Cardiac fibroblast (primary cell): ENCODE measurements around the gene METTL21C.

Experiments
- DNase-seq, 2 donors: peaks; one replicate each; pipeline versions ENCODE4 v3.0.0 to v3.0.0-alpha.2; 2010; ENCODE audit warnings: low read depth in 2 of 2
- H3K4me3 ChIP-seq, 2 donors: replicated peaks in 1 of 2; 1 replicate in 1 of 2; 2 replicates in 1 of 2; pipeline ENCODE4 v1.5.1; 2011; ENCODE audit warnings: low read depth in 2 of 2, low read length in 2 of 2, mild to moderate bottlenecking in 2 of 2, moderate library complexity in 1 of 2
- CTCF ChIP-seq: IDR thresholded peaks from one replicate; pipeline ENCODE4 v1.5.1; 2011; ENCODE audit warnings: low read depth, mild to moderate bottlenecking, low read length, inconsistent platforms

The METTL21C gene

GRCh38 chr13:102675115-102675514 is 19.7 kb downstream of the METTL21C start:
- TF ChIP-seq CTCF, result no peak
- DNase-seq, result no peak

GRCh38 chr13:102670130-102670529 is 24.7 kb downstream of the METTL21C start:
- DNase-seq, result no peak
- TF ChIP-seq CTCF, result no peak
- H3K4me3 ChIP-seq, result no peak overlapping the region

More at GRCh38 chr13:102675115-102675514, 19.7 kb downstream of the METTL21C start:
- no peak overlapping the region for H3K4me3 ChIP-seq

GRCh38 chr13:102667911-102668310 is 26.9 kb downstream of the METTL21C start:
- H3K4me3 ChIP-seq, result no peak overlapping the region
- TF ChIP-seq CTCF, result no peak
- no peak for DNase-seq

- no peak for DNase-seq
- TF ChIP-seq CTCF, result no peak
- H3K4me3 ChIP-seq, result no peak overlapping the region
These were observed 27.8 kb downstream of the METTL21C start for GRCh38 chr13:102667023-102667422.

- no peak for TF ChIP-seq CTCF
- no peak for DNase-seq
- H3K4me3 ChIP-seq, result no peak overlapping the region
These were observed 35.6 kb downstream of the METTL21C start for GRCh38 chr13:102659168-102659713.

- peak in 1 of 2 donors; percentile 26 for DNase-seq
- no peak overlapping the region for H3K4me3 ChIP-seq
- no peak for TF ChIP-seq CTCF
These were observed 36.2 kb downstream of the METTL21C start for GRCh38 chr13:102658660-102659059.

GRCh38 chr13:102657630-102658029 is 37.2 kb downstream of the METTL21C start:
- TF ChIP-seq CTCF, result peak; percentile 34
- no peak overlapping the region for H3K4me3 ChIP-seq
- DNase-seq, result peak in 1 of 2 donors; percentile 9
